Tibial nerve (tissue), 4 donors: ENCODE data around the gene CAPN7.

Source experiments
- EP300 ChIP-seq, 2 donors: sonication (generic); formaldehyde crosslinking; IDR thresholded peaks; one replicate each; pipeline ENCODE4 v1.6.1; 2017; ENCODE audit warnings: antibody characterized with exemption in 2 of 2, mild to moderate bottlenecking in 1 of 2
- TF ChIP-seq, protein P1 (sequence below), 5 experiments: fragments of 200-600 bp in 3 of 5; fragments of 450-650 bp in 2 of 5; sonication (generic) in 3 of 5; IDR thresholded peaks; one replicate each; pipeline ENCODE4 v1.5.1; 2016 to 2019; ENCODE audit warnings: antibody characterized with exemption in 5 of 5, mild to moderate bottlenecking in 3 of 5, moderate library complexity in 2 of 5

DNA sequence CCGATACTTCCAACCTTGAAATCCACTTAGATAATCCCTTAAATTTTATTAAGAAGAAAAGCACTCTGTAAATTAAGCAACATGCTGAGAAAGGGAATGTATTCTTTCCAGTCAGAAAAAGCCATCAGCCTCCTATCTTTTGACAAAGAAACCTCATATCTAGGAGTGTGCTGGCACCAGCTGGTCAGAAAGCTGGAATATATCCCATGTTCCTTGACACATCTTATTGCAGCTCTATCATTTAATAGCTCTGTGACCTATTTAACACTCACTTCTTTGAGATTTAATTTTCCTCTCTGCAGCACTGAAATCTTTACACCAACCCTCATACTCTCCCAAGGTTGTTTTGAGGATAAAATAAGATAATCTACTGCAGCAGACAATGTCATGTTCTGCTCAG is 30.4 kb upstream of the CAPN7 start:
- TF ChIP-seq, protein P1, sequence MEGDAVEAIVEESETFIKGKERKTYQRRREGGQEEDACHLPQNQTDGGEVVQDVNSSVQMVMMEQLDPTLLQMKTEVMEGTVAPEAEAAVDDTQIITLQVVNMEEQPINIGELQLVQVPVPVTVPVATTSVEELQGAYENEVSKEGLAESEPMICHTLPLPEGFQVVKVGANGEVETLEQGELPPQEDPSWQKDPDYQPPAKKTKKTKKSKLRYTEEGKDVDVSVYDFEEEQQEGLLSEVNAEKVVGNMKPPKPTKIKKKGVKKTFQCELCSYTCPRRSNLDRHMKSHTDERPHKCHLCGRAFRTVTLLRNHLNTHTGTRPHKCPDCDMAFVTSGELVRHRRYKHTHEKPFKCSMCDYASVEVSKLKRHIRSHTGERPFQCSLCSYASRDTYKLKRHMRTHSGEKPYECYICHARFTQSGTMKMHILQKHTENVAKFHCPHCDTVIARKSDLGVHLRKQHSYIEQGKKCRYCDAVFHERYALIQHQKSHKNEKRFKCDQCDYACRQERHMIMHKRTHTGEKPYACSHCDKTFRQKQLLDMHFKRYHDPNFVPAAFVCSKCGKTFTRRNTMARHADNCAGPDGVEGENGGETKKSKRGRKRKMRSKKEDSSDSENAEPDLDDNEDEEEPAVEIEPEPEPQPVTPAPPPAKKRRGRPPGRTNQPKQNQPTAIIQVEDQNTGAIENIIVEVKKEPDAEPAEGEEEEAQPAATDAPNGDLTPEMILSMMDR (IDR thresholded peaks at IDR 0.05), result no peak
- TF ChIP-seq EP300 (IDR thresholded peaks at IDR 0.05), result no peak
